H1 (cell line): Measurements from ENCODE around the gene MIPOL1. TPM values are rescaled to one million over a fixed set of nuclear protein-coding genes. Genes with fewer than 3 reads are reported as not detected.

Experiments used
- CTCF ChIA-PET: fragments of 300-600 bp; sonication (Branson Sonifier 250); formaldehyde crosslinking; loops from one replicate; lab custom pipeline; 2021; ENCODE audit not compliant: partially characterized antibody; lab: Charles Lee
- POLR2A ChIA-PET: fragments of 300-600 bp; sonication (Branson Sonifier 250); formaldehyde crosslinking; loops from one replicate; lab custom pipeline; 2021; ENCODE audit warnings: inconsistent platforms; ENCODE audit not compliant: partially characterized antibody; lab: Charles Lee
- DNase-seq, 2 experiments: peaks; one replicate each; pipeline versions ENCODE4 v3.0.0 to v3.0.0-alpha.2; 2010 to 2022; ENCODE audit warnings: low spot score in 2 of 2, low read depth in 1 of 2, mixed read lengths in 1 of 2
- FAIRE-seq: peaks from 2 replicates; lab custom pipeline; 2011; peaks lifted over from hg19 to GRCh38; lab: Jason Lieb, UNC
- H2AFZ ChIP-seq: 2 replicates; pipeline ENCODE4 v1.8.1; 2012; ENCODE audit warnings: low read length, inconsistent platforms
- H2AK5ac ChIP-seq: 2 replicates; pipeline ENCODE4 v1.6.1; 2013; ENCODE audit warnings: low read depth, low read length
- H2BK120ac ChIP-seq: replicated peaks from 2 replicates; pipeline ENCODE3; 2013; ENCODE audit warnings: low read depth, low read length, inconsistent platforms
- H2BK12ac ChIP-seq: 2 replicates; pipeline ENCODE4 v1.6.1; 2013; ENCODE audit warnings: low read depth, low read length
- H2BK15ac ChIP-seq: 2 replicates; pipeline ENCODE4 v1.6.1; 2013; ENCODE audit warnings: low read length
- H2BK20ac ChIP-seq: 2 replicates; pipeline ENCODE4 v1.6.1; 2013; ENCODE audit warnings: low read length
- H2BK5ac ChIP-seq: 2 replicates; pipeline ENCODE4 v1.6.1; 2013; ENCODE audit warnings: low read depth, low read length
- H3K14ac ChIP-seq: 2 replicates; pipeline ENCODE4 v1.6.1; 2013; ENCODE audit warnings: inconsistent platforms; ENCODE audit not compliant: insufficient read length
- H3K18ac ChIP-seq: 2 replicates; pipeline ENCODE4 v1.6.1; 2013; ENCODE audit warnings: low read length; ENCODE audit errors: extremely low read depth
- H3K23ac ChIP-seq: 2 replicates; pipeline ENCODE4 v1.6.1; 2013; ENCODE audit warnings: inconsistent platforms; ENCODE audit not compliant: insufficient read length
- H3K23me2 ChIP-seq: 2 replicates; pipeline ENCODE4 v1.6.1; 2013; ENCODE audit warnings: low read depth, low read length
- H3K27ac ChIP-seq: 2 replicates; pipeline ENCODE4 v1.6.1; 2011; ENCODE audit warnings: low read depth, low read length, inconsistent platforms
- H3K27me3 ChIP-seq, 4 experiments: replicated peaks in 1 of 4; 1 replicate in 1 of 4; 2 replicates in 3 of 4; pipeline versions ENCODE4 v1.6.1 to v1.8.1; 2011 to 2013; ENCODE audit warnings: low read length in 3 of 4, mild to moderate bottlenecking in 3 of 4, inconsistent platforms in 2 of 4, mixed read lengths in 2 of 4, moderate library complexity in 1 of 4; ENCODE audit not compliant: control insufficient read depth in 3 of 4, insufficient read depth in 3 of 4; ENCODE audit errors: extremely low read depth in 1 of 4
- H3K36me3 ChIP-seq, 4 experiments: 2 replicates each; pipeline versions ENCODE4 v1.6.1 to v1.8.1; 2011 to 2013; ENCODE audit warnings: mild to moderate bottlenecking in 4 of 4, low read length in 3 of 4, moderate library complexity in 2 of 4, control low read depth in 1 of 4, inconsistent platforms in 1 of 4; ENCODE audit not compliant: insufficient read depth in 4 of 4, control insufficient read depth in 2 of 4
- H3K4ac ChIP-seq: replicated peaks from 2 replicates; pipeline ENCODE3; 2013; ENCODE audit warnings: low read length, low read depth, mixed read lengths, inconsistent platforms; ENCODE audit not compliant: insufficient read length
- H3K4me1 ChIP-seq, 4 experiments: replicated peaks in 1 of 4; 1 replicate in 1 of 4; 2 replicates in 3 of 4; pipeline versions ENCODE4 v1.6.1 to v1.8.1; 2011 to 2013; ENCODE audit warnings: low read length in 3 of 4, inconsistent platforms in 2 of 4, mixed read lengths in 1 of 4; ENCODE audit not compliant: insufficient read depth in 4 of 4, control insufficient read depth in 3 of 4
- H3K4me2 ChIP-seq, 2 experiments: 2 replicates each; pipeline versions ENCODE4 v1.6.1 to v1.8.1; 2011 to 2013; ENCODE audit warnings: low read depth in 2 of 2, low read length in 2 of 2, control low read depth in 1 of 2, inconsistent platforms in 1 of 2, mild to moderate bottlenecking in 1 of 2; ENCODE audit not compliant: insufficient read depth in 1 of 2
- H3K4me3 ChIP-seq, 4 experiments: fragments of 200-600, 300-600 bp in 1 of 4; sonication (generic), shearing (Covaris generic), sonication (Bioruptor Twin) in 1 of 4; 2 replicates each; pipeline versions ENCODE4 v1.5.1 to v1.8.1; 2011 to 2016; ENCODE audit warnings: low read length in 4 of 4, low read depth in 3 of 4, control low read depth in 2 of 4, inconsistent platforms in 2 of 4, mild to moderate bottlenecking in 2 of 4, mixed read lengths in 1 of 4, moderate library complexity in 1 of 4; ENCODE audit not compliant: insufficient read depth in 2 of 4; ENCODE audit errors: extremely low read depth in 1 of 4
- H3K56ac ChIP-seq: replicated peaks from 2 replicates; pipeline ENCODE3; 2013; ENCODE audit warnings: low read depth, mild to moderate bottlenecking, mixed read lengths, low read length, inconsistent platforms; ENCODE audit not compliant: insufficient read length
- H3K79me1 ChIP-seq: 2 replicates; pipeline ENCODE4 v1.6.1; 2013; ENCODE audit warnings: low read depth, low read length, control low read depth
- H3K79me2 ChIP-seq, 2 experiments: 2 replicates each; pipeline versions ENCODE4 v1.6.1 to v1.8.1; 2012 to 2013; ENCODE audit warnings: low read length in 2 of 2, mild to moderate bottlenecking in 2 of 2, inconsistent platforms in 1 of 2; ENCODE audit not compliant: insufficient read depth in 2 of 2, control insufficient read depth in 1 of 2
- H3K9ac ChIP-seq, 4 experiments: replicated peaks in 1 of 4; 1 replicate in 1 of 4; 2 replicates in 3 of 4; pipeline versions ENCODE4 v1.6.1 to v1.8.1; 2011 to 2013; ENCODE audit warnings: low read depth in 3 of 4, low read length in 3 of 4, control low read depth in 2 of 4, mild to moderate bottlenecking in 2 of 4, moderate library complexity in 2 of 4, inconsistent platforms in 1 of 4; ENCODE audit errors: extremely low read depth in 1 of 4
- H3K9me3 ChIP-seq, 2 experiments: 2 replicates each; pipeline versions ENCODE4 v1.6.1 to v1.8.1; 2012 to 2013; ENCODE audit warnings: mild to moderate bottlenecking in 2 of 2, moderate library complexity in 2 of 2, control low read depth in 1 of 2, inconsistent platforms in 1 of 2, low read depth in 1 of 2, low read length in 1 of 2, mixed read lengths in 1 of 2; ENCODE audit not compliant: insufficient read depth in 2 of 2
- H4K20me1 ChIP-seq, 2 experiments: replicated peaks in 1 of 2; 2 replicates each; pipeline versions ENCODE3 to v1.8.1; 2011 to 2013; ENCODE audit warnings: inconsistent platforms in 2 of 2, low read length in 2 of 2, mild to moderate bottlenecking in 1 of 2; ENCODE audit not compliant: insufficient read depth in 2 of 2, control insufficient read depth in 1 of 2
- H4K5ac ChIP-seq: 2 replicates; pipeline ENCODE4 v1.6.1; 2013; ENCODE audit warnings: low read length, low read depth, mixed read lengths, inconsistent platforms; ENCODE audit not compliant: insufficient read length
- H4K8ac ChIP-seq: 2 replicates; pipeline ENCODE4 v1.8.0; 2013; ENCODE audit warnings: mild to moderate bottlenecking, moderate library complexity, low read length, inconsistent platforms; ENCODE audit not compliant: insufficient read depth; ENCODE audit errors: extremely low read depth
- H4K91ac ChIP-seq: replicated peaks from 2 replicates; pipeline ENCODE3; 2013; ENCODE audit warnings: low read length, mixed read lengths, inconsistent platforms; ENCODE audit not compliant: insufficient read length
- CHD1 ChIP-seq: IDR thresholded peaks from 2 replicates; pipeline ENCODE4 v1.6.1; 2012; ENCODE audit warnings: low read depth, low read length, improper control_type of control experiment
- CTBP2 ChIP-seq: IDR thresholded peaks from 2 replicates; pipeline ENCODE4 v1.7.0; 2011; ENCODE audit warnings: borderline replicate concordance, mild to moderate bottlenecking, moderate library complexity, mixed read lengths, low read length; ENCODE audit not compliant: insufficient read depth, insufficient read length
- CTCF ChIP-seq, 3 experiments: IDR thresholded peaks; 1 replicate in 2 of 3; 2 replicates in 1 of 3; pipeline versions ENCODE4 v1.5.1 to v1.6.1; 2011; ENCODE audit warnings: low read length in 3 of 3, mild to moderate bottlenecking in 3 of 3, inconsistent platforms in 2 of 3, low read depth in 1 of 3, moderate library complexity in 1 of 3; ENCODE audit not compliant: insufficient read depth in 1 of 3; ENCODE audit errors: control extremely low read depth in 1 of 3
- EGR1 ChIP-seq: IDR thresholded peaks from 2 replicates; pipeline ENCODE4 v1.6.1; 2011; ENCODE audit warnings: low read depth, low read length, borderline replicate concordance
- GABPA ChIP-seq: IDR thresholded peaks from 2 replicates; pipeline ENCODE4 v1.6.1; 2011; ENCODE audit warnings: mild to moderate bottlenecking, low read length, moderate library complexity, borderline replicate concordance; ENCODE audit not compliant: insufficient read depth
- KDM5A ChIP-seq: fragments of 200-600 bp; IDR thresholded peaks from 2 replicates; pipeline ENCODE4 v1.7.1; 2012; ENCODE audit warnings: mild to moderate bottlenecking, low read length, inconsistent platforms, mixed read lengths
- NANOG ChIP-seq: IDR thresholded peaks from 2 replicates; pipeline ENCODE4 v1.6.1; 2011; ENCODE audit warnings: low read length, low read depth, mild to moderate bottlenecking, inconsistent platforms; ENCODE audit not compliant: insufficient read depth, poor library complexity, severe bottlenecking
- NRF1 ChIP-seq: IDR thresholded peaks from 2 replicates; pipeline ENCODE4 v1.6.1; 2011; ENCODE audit warnings: mild to moderate bottlenecking, low read depth, low read length, improper control_type of control experiment
- SIX5 ChIP-seq: IDR thresholded peaks from 2 replicates; pipeline ENCODE4 v1.6.1; 2011; ENCODE audit warnings: mild to moderate bottlenecking, low read depth, low read length
- SP1 ChIP-seq: IDR thresholded peaks from 2 replicates; pipeline ENCODE4 v1.6.1; 2011; ENCODE audit warnings: low read depth, low read length
- SRF ChIP-seq: IDR thresholded peaks from 2 replicates; pipeline ENCODE4 v1.6.1; 2011; ENCODE audit warnings: mild to moderate bottlenecking, low read depth, low read length, moderate library complexity
- TCF12 ChIP-seq: IDR thresholded peaks from 2 replicates; pipeline ENCODE4 v1.6.1; 2011; ENCODE audit warnings: low read depth, mild to moderate bottlenecking, low read length
- TEAD4 ChIP-seq: IDR thresholded peaks from 2 replicates; pipeline ENCODE4 v1.6.1; 2012; ENCODE audit warnings: low read depth, low read length, inconsistent platforms, mixed read lengths
- polyA plus RNA-seq, 7 experiments: library from polyadenylated mRNA; depleted of rRNA in 3 of 7; stranded (reverse) in 5 of 7; unstranded in 2 of 7; fragments of >200 nt in 5 of 7; fragments of 200-250 nt in 2 of 7; gene quantifications; 1 replicate in 5 of 7; 2 replicates in 1 of 7; 4 replicates in 1 of 7; pipeline versions ENCODE4 v1.2.1 to v1.2.3, GENCODE V29; 2011 to 2013; ENCODE audit warnings: missing spikeins in 2 of 7, mixed read lengths in 2 of 7
- total RNA-seq: library from RNA; stranded (reverse); fragmentation: NEBNext Ultra II Directional; extraction: Animal tissue kit (Norgen Biotek cat#: 25700); gene quantifications from 2 replicates; pipeline ENCODE4 v1.2.1, GENCODE V29; 2021

Gene MIPOL1
- total and polyA plus RNA-seq, 2 of the 8 experiments (the other 6 are each of a cell fraction or from before 2014, with no cell fraction given): 2.8 to 23.9 TPM

- Histone ChIP-seq H3K4ac (no peak overlapping the region), H3K4me1 (peaks cover 0 to 2% (median 0%) of the 10 kb centered on the region in 4 experiments; a peak in 1 of 7 replicates), H2BK12ac (no peak overlapping the region), H3K79me1 (no peaks in the 10 kb centered on the region; the same call in 1 of the 2 replicates), H2BK5ac (no peak overlapping the region), H3K18ac (no peak overlapping the region), H4K8ac (no peak overlapping the region), H3K23ac (no peak overlapping the region), H3K56ac (no peak overlapping the region), H3K4me2 (no peak overlapping the region), H4K91ac (no peak overlapping the region), H2BK20ac (no peak overlapping the region), H3K9ac (no peak overlapping the region), H4K5ac (no peak overlapping the region), H3K36me3 (no peaks in the 10 kb centered on the region), H3K4me3 (no peak overlapping the region), H2BK15ac (no peak overlapping the region), H3K9me3 (no peaks in the 10 kb centered on the region), H3K23me2 (no peaks in the 10 kb centered on the region), H3K14ac (no peak overlapping the region), H2BK120ac (no peak overlapping the region), H3K27me3 (no peaks in the 10 kb centered on the region), H4K20me1 (no peaks in the 10 kb centered on the region), H2AFZ (no peak overlapping the region), H2AK5ac (no peak overlapping the region), H3K79me2 (no peaks in the 10 kb centered on the region), H3K27ac (no peak overlapping the region)
- FAIRE-seq (no peak), DNase-seq (no peak)
- POLR2A ChIA-PET: no interaction called here
- CTCF ChIA-PET: interaction anchor here (0.6 to 1.3 kb wide), 2 partner anchors 36 to 196 kb away, joined by 3 to 4 read pairs; no protein-coding TSS in a partner anchor
- TF ChIP-seq KDM5A: no peak
- no peak for TF ChIP-seq GABPA
- no peak for TF ChIP-seq EGR1
- no peak for TF ChIP-seq SRF
- no peak for TF ChIP-seq TCF12
- no peak for TF ChIP-seq SP1
- TF ChIP-seq CTCF (IDR thresholded peaks at IDR 0.05; ENCODE audit: control extremely low read depth in 1 of 3, insufficient read depth in 1 of 3, low read depth in 1 of 3, low read length in 3 of 3): no peak
- TF ChIP-seq CHD1: no peak
- no peak for TF ChIP-seq SIX5
- TF ChIP-seq NANOG: no peak
- TF ChIP-seq CTBP2: no peak
- no peak for TF ChIP-seq NRF1
- TF ChIP-seq TEAD4: no peak
Observed at GRCh38 chr14:37185670-37186069, 12.1 kb upstream of the MIPOL1 start.
